Upper lobe of left lung (tissue), 6 donors: ENCODE data around the gene MYEOV. TPM values are rescaled to one million over a fixed set of nuclear protein-coding genes. Genes with fewer than 3 reads are reported as not detected.

Experiments used
- ATAC-seq, 2 donors: fragments of 200-7000 bp; cut with Tn5 transposase; one replicate each; pipeline ENCODE4 v1.9.1; 2022; ENCODE audit warnings: mild to moderate bottlenecking in 2 of 2, moderate library complexity in 2 of 2; ENCODE audit not compliant: low FRiP score in 2 of 2
- DNase-seq, 2 donors: peaks; one replicate each; pipeline ENCODE4 v3.0.0-alpha.2; 2019 to 2020
- H3K27ac ChIP-seq, 4 donors: fragments of 200-600 bp; sonication (generic); one replicate each; pipeline ENCODE4 v1.5.1; 2016 to 2019
- H3K27me3 ChIP-seq, 4 donors: fragments of 200-600 bp; sonication (generic); one replicate each; pipeline ENCODE4 v1.5.1; 2017 to 2019
- H3K36me3 ChIP-seq, 4 donors: fragments of 200-600 bp; sonication (generic); one replicate each; pipeline ENCODE4 v1.5.1; 2016 to 2019
- H3K4me1 ChIP-seq, 4 donors: fragments of 200-600 bp; sonication (generic); one replicate each; pipeline ENCODE4 v1.5.1; 2018 to 2019
- H3K4me3 ChIP-seq, 4 donors: fragments of 200-600 bp; sonication (generic); one replicate each; pipeline ENCODE4 v1.5.1; 2017 to 2019; ENCODE audit warnings: mild to moderate bottlenecking in 2 of 4, moderate library complexity in 1 of 4
- H3K9me3 ChIP-seq, 4 donors: fragments of 200-600 bp; sonication (generic); one replicate each; pipeline ENCODE4 v1.5.1; 2018 to 2019
- EP300 ChIP-seq, 4 donors: sonication (generic); formaldehyde crosslinking; IDR thresholded peaks; one replicate each; pipeline ENCODE4 v1.5.1; 2017; ENCODE audit warnings: antibody characterized with exemption in 4 of 4, control low read depth in 2 of 4
- POLR2A ChIP-seq, 4 donors: fragments of 450-650 bp; IDR thresholded peaks; one replicate each; pipeline ENCODE4 v1.5.1; 2016 to 2017; ENCODE audit warnings: antibody characterized with exemption in 4 of 4, mild to moderate bottlenecking in 2 of 4
- POLR2AphosphoS5 ChIP-seq, 2 donors: sonication (generic); formaldehyde crosslinking; IDR thresholded peaks; one replicate each; pipeline ENCODE4 v1.5.1; 2017; ENCODE audit warnings: antibody characterized with exemption in 2 of 2
- WGBS, 2 donors: methylation state at CpG; one replicate each; pipeline ENCODE4 v1.1.5; 2017 to 2018; 5-methylcytosine and 5-hydroxymethylcytosine counted together
- total RNA-seq, 6 donors: library from RNA; depleted of rRNA in 4 of 6; stranded (reverse); fragments of >200 nt in 4 of 6; gene quantifications; one replicate each; pipeline versions ENCODE4 v1.1.0 to v1.2.1, GENCODE V29; 2016 to 2021
- TF ChIP-seq, protein P1 (sequence below), 6 experiments: fragments of 450-650 bp in 4 of 6; fragments of 200-600 bp in 2 of 6; sonication (generic) in 2 of 6; IDR thresholded peaks; one replicate each; pipeline ENCODE4 v1.5.1; 2016 to 2019; ENCODE audit warnings: antibody characterized with exemption in 6 of 6
- donor health status: DM: no; HTN: no; CAD: no; lungs with moderate emphysema.
- donor health status: DM: no; HTN: yes; CAD: no; lungs with severe emphysema.

Gene MYEOV
- total RNA-seq, 6 donors from 2014 or later, result 0.30 to 0.98 (median 0.77) TPM; not detected in 2

DNA sequence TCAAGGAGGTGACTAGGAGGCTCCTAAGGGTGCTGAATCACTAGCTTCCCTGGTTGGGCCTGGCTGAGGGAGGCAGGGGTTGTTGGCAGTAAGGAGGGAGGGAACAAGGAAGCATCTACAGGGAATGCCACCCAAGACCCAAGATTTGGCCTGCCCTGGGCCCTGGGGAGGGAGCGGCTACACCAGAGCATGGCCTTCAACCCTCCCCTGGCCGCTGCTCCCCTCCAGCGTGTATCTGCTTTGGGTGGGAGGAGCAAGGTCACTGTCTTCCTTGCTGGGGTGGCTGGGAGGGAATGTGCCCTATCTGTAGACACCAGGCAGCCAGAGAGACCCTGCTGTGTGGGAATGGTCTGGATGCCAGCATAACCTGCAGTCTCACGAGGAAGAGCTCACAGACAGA is 29.5 kb upstream of the MYEOV start:
- 93% methylated on average over 4 of the region's 4 CpGs; no CpG with 5 or more reads in 1 of the 2 donors for WGBS, 2 donors
- H3K4me1 ChIP-seq, result peaks cover 7 to 12% (median 10%) of the 10 kb centered on the region in 4 donors

DNA sequence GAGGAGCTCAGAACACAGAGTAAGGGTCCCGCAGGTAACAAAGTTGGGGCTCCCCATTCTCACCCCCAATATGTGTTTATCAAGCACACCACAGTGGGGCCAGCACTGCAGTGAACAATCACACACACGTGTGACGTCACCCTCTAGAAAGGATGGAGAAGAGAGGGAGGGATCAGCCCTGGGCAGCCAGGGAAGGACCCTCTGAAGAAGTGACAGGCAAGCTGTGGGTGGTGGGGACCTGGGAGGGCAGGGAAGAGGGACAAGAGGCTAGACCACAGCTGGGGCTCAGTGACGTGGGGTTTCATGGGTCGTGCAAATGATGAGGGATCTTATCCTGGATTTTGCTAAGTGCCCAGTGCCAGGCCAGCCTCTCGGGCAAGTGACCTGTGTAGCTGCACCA is 28.7 kb upstream of the MYEOV start:
- 91 to 92% methylated on average over 6 of the region's 6 CpGs for WGBS, 2 donors
- no peak for ATAC-seq
- DNase-seq, result no peak

More for the DNA sequence above, 29.5 kb upstream of the MYEOV start:
- no peaks in the 10 kb centered on the region for H3K9me3 ChIP-seq
- H3K27ac ChIP-seq, result no peak overlapping the region
- TF ChIP-seq POLR2AphosphoS5 (IDR thresholded peaks at IDR 0.05) (no peak), POLR2A (IDR thresholded peaks at IDR 0.05) (no peak), EP300 (IDR thresholded peaks at IDR 0.05) (no peak)
- TF ChIP-seq, protein P1, sequence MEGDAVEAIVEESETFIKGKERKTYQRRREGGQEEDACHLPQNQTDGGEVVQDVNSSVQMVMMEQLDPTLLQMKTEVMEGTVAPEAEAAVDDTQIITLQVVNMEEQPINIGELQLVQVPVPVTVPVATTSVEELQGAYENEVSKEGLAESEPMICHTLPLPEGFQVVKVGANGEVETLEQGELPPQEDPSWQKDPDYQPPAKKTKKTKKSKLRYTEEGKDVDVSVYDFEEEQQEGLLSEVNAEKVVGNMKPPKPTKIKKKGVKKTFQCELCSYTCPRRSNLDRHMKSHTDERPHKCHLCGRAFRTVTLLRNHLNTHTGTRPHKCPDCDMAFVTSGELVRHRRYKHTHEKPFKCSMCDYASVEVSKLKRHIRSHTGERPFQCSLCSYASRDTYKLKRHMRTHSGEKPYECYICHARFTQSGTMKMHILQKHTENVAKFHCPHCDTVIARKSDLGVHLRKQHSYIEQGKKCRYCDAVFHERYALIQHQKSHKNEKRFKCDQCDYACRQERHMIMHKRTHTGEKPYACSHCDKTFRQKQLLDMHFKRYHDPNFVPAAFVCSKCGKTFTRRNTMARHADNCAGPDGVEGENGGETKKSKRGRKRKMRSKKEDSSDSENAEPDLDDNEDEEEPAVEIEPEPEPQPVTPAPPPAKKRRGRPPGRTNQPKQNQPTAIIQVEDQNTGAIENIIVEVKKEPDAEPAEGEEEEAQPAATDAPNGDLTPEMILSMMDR (IDR thresholded peaks at IDR 0.05), result no peak
- ATAC-seq (no peak), DNase-seq (no peak)
- no peak overlapping the region for H3K4me3 ChIP-seq
- H3K27me3 ChIP-seq, result no peaks in the 10 kb centered on the region
- no peaks in the 10 kb centered on the region for H3K36me3 ChIP-seq

DNA sequence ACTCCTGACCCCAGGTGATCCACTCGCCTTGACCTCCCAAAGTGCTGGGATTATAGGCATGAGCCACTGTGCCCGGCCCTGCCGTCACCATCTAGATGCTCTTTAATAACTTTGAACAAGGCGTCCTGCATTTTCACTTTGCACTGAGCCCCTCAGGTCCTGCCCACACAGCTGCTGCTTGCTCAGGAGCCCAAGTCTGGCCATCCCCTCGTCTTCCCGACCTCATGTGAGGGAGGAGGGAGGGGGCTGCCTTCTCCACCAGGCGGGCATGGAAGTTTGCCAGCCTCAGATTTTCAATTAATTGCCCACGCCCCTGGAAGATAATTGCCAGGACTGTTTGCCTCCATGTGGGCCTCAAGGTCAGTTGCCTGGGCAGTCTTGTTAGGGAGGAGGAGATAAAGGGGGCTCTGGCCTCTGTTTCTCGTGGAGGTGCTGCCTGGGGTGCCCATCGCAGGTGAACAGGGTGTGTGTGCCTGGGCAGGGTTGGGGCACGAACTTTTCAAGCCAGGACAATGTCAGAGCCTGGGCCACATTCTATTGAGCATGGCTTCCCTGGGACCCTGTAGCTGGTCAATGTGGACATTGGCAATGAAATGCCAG is 27.9 kb upstream of the MYEOV start:
- no peaks in the 10 kb centered on the region for H3K36me3 ChIP-seq
- DNase-seq (no peak), ATAC-seq (no peak)
- TF ChIP-seq POLR2AphosphoS5 (IDR thresholded peaks at IDR 0.05), result no peak
- TF ChIP-seq POLR2A (IDR thresholded peaks at IDR 0.05), result no peak
- TF ChIP-seq, protein P1 (IDR thresholded peaks at IDR 0.05), result no peak
- no peak for TF ChIP-seq EP300 (IDR thresholded peaks at IDR 0.05)
- 91 to 95% methylated on average over 8 to 11 of the region's 11 CpGs for WGBS, 2 donors
- no peaks in the 10 kb centered on the region for H3K27me3 ChIP-seq
- no peak overlapping the region for H3K4me3 ChIP-seq
- H3K9me3 ChIP-seq, result no peaks in the 10 kb centered on the region
- H3K4me1 ChIP-seq, result peaks cover 7 to 12% (median 10%) of the 10 kb centered on the region in 4 donors
- H3K27ac ChIP-seq, result no peak overlapping the region

More for the DNA sequence above, 28.7 kb upstream of the MYEOV start:
- Histone ChIP-seq H3K9me3 (no peaks in the 10 kb centered on the region), H3K4me1 (peaks cover 7 to 12% (median 10%) of the 10 kb centered on the region in 4 donors), H3K36me3 (no peaks in the 10 kb centered on the region), H3K27ac (no peak overlapping the region), H3K27me3 (no peaks in the 10 kb centered on the region), H3K4me3 (no peak overlapping the region)
- TF ChIP-seq, protein P1 (IDR thresholded peaks at IDR 0.05), result no peak
- TF ChIP-seq EP300 (IDR thresholded peaks at IDR 0.05), result no peak
- TF ChIP-seq POLR2AphosphoS5 (IDR thresholded peaks at IDR 0.05), result no peak
- TF ChIP-seq POLR2A (IDR thresholded peaks at IDR 0.05), result no peak

DNA sequence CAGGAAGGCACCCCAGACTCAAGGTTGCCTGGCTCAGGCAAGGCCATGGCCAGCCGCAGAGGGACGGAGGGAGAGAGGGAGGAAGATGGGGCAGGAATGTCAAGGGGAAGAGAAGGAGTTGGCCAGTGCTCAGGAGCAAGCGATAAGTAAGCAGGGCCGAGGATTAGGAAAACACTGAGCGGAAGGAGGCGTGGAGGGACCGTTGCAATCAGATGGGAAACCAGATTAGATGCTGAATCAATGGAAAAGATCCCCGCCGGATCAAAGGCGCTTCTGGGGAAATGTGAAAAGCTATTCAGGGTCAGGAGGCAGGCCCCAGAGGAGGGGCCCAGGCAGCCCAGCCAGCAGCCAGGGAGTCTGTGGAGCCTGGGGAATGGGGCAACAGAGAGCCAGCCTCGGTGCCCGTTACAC is 26.6 kb upstream of the MYEOV start:
- DNase-seq, result no peak
- no peaks in the 10 kb centered on the region for H3K36me3 ChIP-seq
- no peak overlapping the region for H3K4me3 ChIP-seq
- no peaks in the 10 kb centered on the region for H3K9me3 ChIP-seq
- ATAC-seq, result no peak
- 37 to 56% methylated on average over 12 of the region's 12 CpGs for WGBS, 2 donors
- peaks cover 7 to 12% (median 10%) of the 10 kb centered on the region in 4 donors for H3K4me1 ChIP-seq
- H3K27ac ChIP-seq, result peak overlapping the region in 1 of 4 donors; percentile 37
- no peak for TF ChIP-seq EP300 (IDR thresholded peaks at IDR 0.05)
- TF ChIP-seq POLR2AphosphoS5 (IDR thresholded peaks at IDR 0.05), result no peak
- TF ChIP-seq, protein P1 (IDR thresholded peaks at IDR 0.05), result no peak
- TF ChIP-seq POLR2A (IDR thresholded peaks at IDR 0.05), result no peak
- H3K27me3 ChIP-seq, result no peaks in the 10 kb centered on the region

DNA sequence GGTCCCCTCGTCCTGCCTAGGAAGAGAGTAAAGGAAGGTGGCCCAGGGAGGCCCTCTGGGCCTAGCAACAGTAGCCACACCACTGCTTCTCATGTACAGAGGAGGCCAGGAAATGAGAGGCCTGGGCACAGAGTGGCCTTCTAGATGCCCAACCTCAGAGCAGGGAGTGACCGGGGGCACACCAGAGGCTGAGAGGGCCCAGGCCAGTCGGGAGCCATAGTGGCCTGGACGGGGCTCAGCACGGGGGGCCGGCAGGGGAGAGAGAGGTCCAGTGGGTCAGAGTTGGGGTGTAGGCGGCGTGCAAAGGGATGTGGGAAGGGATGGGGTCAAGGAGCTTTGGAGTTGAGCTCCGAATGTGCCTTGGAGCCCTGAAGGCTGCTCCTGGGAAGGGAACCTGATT is 25.0 kb upstream of the MYEOV start:
- no peak for TF ChIP-seq POLR2A (IDR thresholded peaks at IDR 0.05)
- TF ChIP-seq EP300 (IDR thresholded peaks at IDR 0.05), result no peak
- TF ChIP-seq POLR2AphosphoS5 (IDR thresholded peaks at IDR 0.05), result no peak
- TF ChIP-seq, protein P1 (IDR thresholded peaks at IDR 0.05), result no peak
- ATAC-seq (no peak), DNase-seq (no peak)
- 93 to 96% methylated on average over 8 to 9 of the region's 9 CpGs for WGBS, 2 donors
- Histone ChIP-seq H3K36me3 (no peaks in the 10 kb centered on the region), H3K27ac (no peak overlapping the region), H3K9me3 (no peaks in the 10 kb centered on the region), H3K27me3 (no peaks in the 10 kb centered on the region), H3K4me1 (peaks cover 7 to 16% (median 11%) of the 10 kb centered on the region in 4 donors), H3K4me3 (no peak overlapping the region)
